ENCODE measurements around the gene KAZN. TPM values are rescaled to one million over a fixed set of nuclear protein-coding genes. Genes with fewer than 3 reads are reported as not detected.

The KAZN gene
- polyA plus RNA-seq, 1 experiment = 3.7 TPM

DNA sequence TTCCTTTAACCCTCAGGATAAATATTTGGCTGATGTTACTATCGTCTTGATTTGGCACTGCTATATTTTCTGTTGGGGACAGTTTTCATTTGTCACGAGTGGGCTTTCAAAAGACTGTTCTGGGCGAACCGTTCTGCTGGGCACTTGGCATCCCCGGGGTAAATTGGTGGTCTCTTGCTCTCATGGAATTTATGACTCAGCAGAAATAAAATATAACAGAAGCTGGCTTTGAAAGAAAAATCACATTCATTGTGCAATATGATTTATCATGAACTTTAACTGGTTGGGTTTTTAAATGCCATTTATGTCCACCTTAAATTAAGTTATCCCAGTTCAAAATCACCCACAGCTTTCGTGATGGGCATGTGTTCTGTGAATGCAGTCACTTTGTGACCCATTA lies 147.3 kb downstream of the KAZN start:
- no peak overlapping the region for H3K4me3 ChIP-seq (ENCODE audit: low read depth, low read length)
- DNase-seq (ENCODE audit: low read depth, low spot score) = no peak
- CTCF ChIA-PET = interaction anchor here (1.0 kb wide), 2 partner anchors 33 to 282 kb away, joined by 3 to 4 read pairs; no protein-coding TSS in a partner anchor
- H3K27ac ChIP-seq (ENCODE audit: low read depth, low read length) = no peak overlapping the region
- TF ChIP-seq, protein P1, sequence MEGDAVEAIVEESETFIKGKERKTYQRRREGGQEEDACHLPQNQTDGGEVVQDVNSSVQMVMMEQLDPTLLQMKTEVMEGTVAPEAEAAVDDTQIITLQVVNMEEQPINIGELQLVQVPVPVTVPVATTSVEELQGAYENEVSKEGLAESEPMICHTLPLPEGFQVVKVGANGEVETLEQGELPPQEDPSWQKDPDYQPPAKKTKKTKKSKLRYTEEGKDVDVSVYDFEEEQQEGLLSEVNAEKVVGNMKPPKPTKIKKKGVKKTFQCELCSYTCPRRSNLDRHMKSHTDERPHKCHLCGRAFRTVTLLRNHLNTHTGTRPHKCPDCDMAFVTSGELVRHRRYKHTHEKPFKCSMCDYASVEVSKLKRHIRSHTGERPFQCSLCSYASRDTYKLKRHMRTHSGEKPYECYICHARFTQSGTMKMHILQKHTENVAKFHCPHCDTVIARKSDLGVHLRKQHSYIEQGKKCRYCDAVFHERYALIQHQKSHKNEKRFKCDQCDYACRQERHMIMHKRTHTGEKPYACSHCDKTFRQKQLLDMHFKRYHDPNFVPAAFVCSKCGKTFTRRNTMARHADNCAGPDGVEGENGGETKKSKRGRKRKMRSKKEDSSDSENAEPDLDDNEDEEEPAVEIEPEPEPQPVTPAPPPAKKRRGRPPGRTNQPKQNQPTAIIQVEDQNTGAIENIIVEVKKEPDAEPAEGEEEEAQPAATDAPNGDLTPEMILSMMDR (IDR thresholded peaks at IDR 0.05; ENCODE audit: low read depth, low read length) = no peak
- no peaks in the 10 kb centered on the region for H3K27me3 ChIP-seq (ENCODE audit: control insufficient read depth, insufficient read depth, low read length)
- POLR2A ChIA-PET = no interaction called here
- no peaks in the 10 kb centered on the region for H3K9me3 ChIP-seq (ENCODE audit: control insufficient read depth, insufficient read depth, low read length)

DNA sequence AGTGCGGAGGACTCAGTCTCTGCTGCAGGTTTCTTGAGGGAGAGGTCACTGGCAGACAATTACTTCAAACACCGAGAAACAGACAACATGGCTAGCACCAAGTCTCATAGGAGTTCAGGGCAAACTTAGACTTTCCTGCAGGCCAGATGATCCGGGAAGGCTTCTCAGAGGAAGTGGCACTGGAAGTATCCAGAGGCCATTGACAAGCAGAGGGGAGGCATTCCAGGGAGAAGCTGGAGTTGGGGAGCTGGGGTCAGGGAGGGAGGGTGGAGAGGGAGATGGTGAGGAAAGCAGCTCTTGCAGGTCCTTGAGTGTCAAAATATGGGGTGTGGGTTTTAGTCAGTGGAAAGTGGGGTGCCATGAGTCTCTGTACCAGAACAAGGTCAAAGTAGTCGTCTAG lies 147.9 kb downstream of the KAZN start:
- TF ChIP-seq, protein P1 (IDR thresholded peaks at IDR 0.05; ENCODE audit: low read depth, low read length) = no peak
- ChIA-PET POLR2A (no interaction called here), CTCF (interaction anchor here (1.0 kb wide), 2 partner anchors 33 to 281 kb away, joined by 3 to 4 read pairs; no protein-coding TSS in a partner anchor)
- Histone ChIP-seq H3K9me3 (ENCODE audit: control insufficient read depth, insufficient read depth, low read length) (no peaks in the 10 kb centered on the region), H3K27ac (ENCODE audit: low read depth, low read length) (no peak overlapping the region), H3K4me3 (ENCODE audit: low read depth, low read length) (no peak overlapping the region), H3K27me3 (ENCODE audit: control insufficient read depth, insufficient read depth, low read length) (no peaks in the 10 kb centered on the region)
- DNase-seq (ENCODE audit: low read depth, low spot score) = no peak

DNA sequence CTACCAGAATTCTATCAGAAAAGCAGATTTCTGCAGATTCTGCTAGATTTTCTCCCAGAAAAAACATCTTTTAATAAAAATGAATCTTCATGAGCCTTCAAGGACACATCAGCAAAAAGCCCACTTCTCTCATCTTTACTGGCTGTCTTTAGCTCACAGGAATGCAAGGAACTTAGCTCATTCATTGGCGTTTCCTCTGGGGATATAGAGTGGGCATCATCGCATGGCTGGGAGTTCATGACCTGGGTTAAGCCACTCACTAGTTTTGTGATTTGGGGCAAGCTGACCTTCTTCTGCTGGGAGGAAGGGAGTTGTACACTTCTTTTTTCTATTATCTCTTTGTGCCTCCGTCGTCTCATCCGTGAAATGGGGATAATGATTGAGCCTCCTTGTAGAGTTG lies 149.7 kb downstream of the KAZN start:
- TF ChIP-seq, protein P1 (IDR thresholded peaks at IDR 0.05; ENCODE audit: low read depth, low read length) = no peak
- Histone ChIP-seq H3K27me3 (ENCODE audit: control insufficient read depth, insufficient read depth, low read length) (no peaks in the 10 kb centered on the region), H3K27ac (ENCODE audit: low read depth, low read length) (no peak overlapping the region), H3K9me3 (ENCODE audit: control insufficient read depth, insufficient read depth, low read length) (no peaks in the 10 kb centered on the region), H3K4me3 (ENCODE audit: low read depth, low read length) (no peak overlapping the region)
- no peak for DNase-seq (ENCODE audit: low read depth, low spot score)
- ChIA-PET CTCF (no interaction called here), POLR2A (no interaction called here)

DNA sequence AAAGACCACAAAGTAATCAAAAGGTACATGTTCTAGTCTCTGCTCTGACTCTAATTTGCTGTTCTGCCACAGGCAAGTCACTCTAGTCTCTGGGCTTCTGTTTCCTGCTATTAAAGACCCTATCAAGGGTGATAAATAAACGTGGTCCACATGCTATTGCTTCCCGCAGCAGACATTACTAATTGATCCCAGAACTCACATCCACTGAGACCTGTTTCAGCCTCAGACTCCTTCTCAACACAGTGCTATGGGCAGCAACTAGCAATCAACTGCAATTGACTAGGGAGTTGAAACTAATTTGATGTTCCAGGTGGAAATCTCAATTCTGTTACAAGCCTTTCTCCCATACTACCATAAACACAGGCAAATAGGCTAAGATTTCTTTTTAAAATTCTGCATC lies 150.5 kb downstream of the KAZN start:
- H3K27me3 ChIP-seq (ENCODE audit: control insufficient read depth, insufficient read depth, low read length) = no peaks in the 10 kb centered on the region
- ChIA-PET POLR2A (no interaction called here), CTCF (no interaction called here)
- DNase-seq (ENCODE audit: low read depth, low spot score) = no peak
- TF ChIP-seq, protein P1 (IDR thresholded peaks at IDR 0.05; ENCODE audit: low read depth, low read length) = no peak
- no peak overlapping the region for H3K27ac ChIP-seq (ENCODE audit: low read depth, low read length)
- no peak overlapping the region for H3K4me3 ChIP-seq (ENCODE audit: low read depth, low read length)
- H3K9me3 ChIP-seq (ENCODE audit: control insufficient read depth, insufficient read depth, low read length) = no peaks in the 10 kb centered on the region

DNA sequence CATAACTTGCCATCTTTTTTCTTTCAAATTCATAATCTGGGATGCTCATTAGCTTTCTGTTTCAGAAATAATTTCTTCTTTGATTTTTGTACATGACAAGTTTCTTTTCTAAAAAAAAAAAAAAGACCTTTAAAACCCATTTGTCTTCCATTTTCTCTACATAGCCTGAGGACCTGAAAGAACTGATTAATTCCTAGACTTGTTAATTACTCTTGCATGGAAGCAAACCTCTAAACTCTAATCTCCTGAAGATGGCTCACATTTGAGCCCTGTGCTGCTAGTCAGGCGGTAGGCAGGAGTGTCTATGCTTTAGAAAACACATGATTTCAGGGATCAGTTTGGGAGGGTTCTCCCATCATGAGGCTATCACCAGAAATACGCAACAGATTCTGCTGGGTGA lies 152.0 kb downstream of the KAZN start:
- ChIA-PET CTCF (no interaction called here), POLR2A (interaction anchor here (0.7 kb wide), 1 partner anchor 9 kb away, joined by 4 read pairs; no protein-coding TSS in a partner anchor)
- TF ChIP-seq, protein P1 (IDR thresholded peaks at IDR 0.05; ENCODE audit: low read depth, low read length) = no peak
- no peaks in the 10 kb centered on the region for H3K9me3 ChIP-seq (ENCODE audit: control insufficient read depth, insufficient read depth, low read length)
- no peak overlapping the region for H3K27ac ChIP-seq (ENCODE audit: low read depth, low read length)
- H3K4me3 ChIP-seq (ENCODE audit: low read depth, low read length) = no peak overlapping the region
- no peaks in the 10 kb centered on the region for H3K27me3 ChIP-seq (ENCODE audit: control insufficient read depth, insufficient read depth, low read length)
- no peak for DNase-seq (ENCODE audit: low read depth, low spot score)
